ENCODE measurements around the gene NKX6-2. TPM values are rescaled to one million over a fixed set of nuclear protein-coding genes. Genes with fewer than 3 reads are reported as not detected.

NKX6-2 gene
- total RNA-seq, 1 donor, result not detected

DNA sequence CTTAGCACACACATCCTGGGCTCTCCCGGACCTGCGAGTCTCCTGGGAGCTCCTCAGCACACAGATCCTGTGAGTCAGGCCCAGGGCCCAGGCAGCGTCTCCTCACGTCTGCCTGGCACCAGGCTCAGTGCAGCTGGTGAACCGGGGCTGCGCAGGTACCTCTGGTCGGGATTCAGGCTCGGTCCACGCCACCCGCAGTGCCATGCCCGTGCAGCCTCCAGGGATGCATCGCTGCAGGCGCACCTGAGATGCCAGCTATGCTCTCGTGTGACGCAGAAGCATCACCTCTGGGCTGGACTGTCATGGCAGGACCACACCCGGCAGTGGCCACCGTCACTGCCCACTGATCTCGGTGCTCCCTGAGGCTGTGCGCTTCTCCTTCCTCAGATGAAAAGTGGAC, 52.0 kb downstream of the NKX6-2 start:
- H3K27ac ChIP-seq (ENCODE audit: low read depth, low read length), result no peak overlapping the region
- TF ChIP-seq, protein P1, sequence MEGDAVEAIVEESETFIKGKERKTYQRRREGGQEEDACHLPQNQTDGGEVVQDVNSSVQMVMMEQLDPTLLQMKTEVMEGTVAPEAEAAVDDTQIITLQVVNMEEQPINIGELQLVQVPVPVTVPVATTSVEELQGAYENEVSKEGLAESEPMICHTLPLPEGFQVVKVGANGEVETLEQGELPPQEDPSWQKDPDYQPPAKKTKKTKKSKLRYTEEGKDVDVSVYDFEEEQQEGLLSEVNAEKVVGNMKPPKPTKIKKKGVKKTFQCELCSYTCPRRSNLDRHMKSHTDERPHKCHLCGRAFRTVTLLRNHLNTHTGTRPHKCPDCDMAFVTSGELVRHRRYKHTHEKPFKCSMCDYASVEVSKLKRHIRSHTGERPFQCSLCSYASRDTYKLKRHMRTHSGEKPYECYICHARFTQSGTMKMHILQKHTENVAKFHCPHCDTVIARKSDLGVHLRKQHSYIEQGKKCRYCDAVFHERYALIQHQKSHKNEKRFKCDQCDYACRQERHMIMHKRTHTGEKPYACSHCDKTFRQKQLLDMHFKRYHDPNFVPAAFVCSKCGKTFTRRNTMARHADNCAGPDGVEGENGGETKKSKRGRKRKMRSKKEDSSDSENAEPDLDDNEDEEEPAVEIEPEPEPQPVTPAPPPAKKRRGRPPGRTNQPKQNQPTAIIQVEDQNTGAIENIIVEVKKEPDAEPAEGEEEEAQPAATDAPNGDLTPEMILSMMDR (IDR thresholded peaks at IDR 0.05; ENCODE audit: extremely low read depth, low read depth, low read length), result no peak
- no peaks in the 10 kb centered on the region for H4K20me1 ChIP-seq (ENCODE audit: insufficient read depth, low read length)
- H3K9me3 ChIP-seq (ENCODE audit: low read depth, low read length), result no peaks in the 10 kb centered on the region
- H3K4me1 ChIP-seq (ENCODE audit: insufficient read depth, low read length), result no peaks in the 10 kb centered on the region
- no peak overlapping the region for H3K4me3 ChIP-seq (ENCODE audit: insufficient read depth, low read length)
- DNase-seq (ENCODE audit: insufficient read length, low spot score, missing footprints), result no peak
- H2AFZ ChIP-seq (ENCODE audit: low read length), result no peak overlapping the region
- H3K79me2 ChIP-seq (ENCODE audit: insufficient read depth, low read length), result no peaks in the 10 kb centered on the region
- no peaks in the 10 kb centered on the region for H3K36me3 ChIP-seq (ENCODE audit: insufficient read depth, low read length)
- no peak overlapping the region for H3K4me2 ChIP-seq (ENCODE audit: insufficient read depth, low read length)
- H3K27me3 ChIP-seq (ENCODE audit: insufficient read depth, low read length), result no peaks in the 10 kb centered on the region

Other genes with a start within 250 kb of the NKX6-2 start
- 20.9 and 22.8 TPM in 2 replicates for gene INPP5A, start 248.4 kb downstream of the NKX6-2 start, total RNA-seq
- under 0.01 and 0.29 TPM in 2 replicates for gene CFAP46, start 156.4 kb upstream of the NKX6-2 start, total RNA-seq